ENCODE measurements around the gene MEF2A. TPM values are rescaled to one million over a fixed set of nuclear protein-coding genes. Genes with fewer than 3 reads are reported as not detected.
"Not testable (repeated sequence)": the region's sequence is repeated elsewhere in the genome, so short reads cannot be mapped to it uniquely, and the experiment has no call there.

Gene MEF2A
- 74.2 TPM for total RNA-seq (2013)
- polyA plus RNA-seq (10 to 100 TPM; 20.3 to 61.8 (median 33.5) TPM), polyA minus RNA-seq (28.8 and 45.6 TPM in 2 replicates), total RNA-seq (64.7 to 292 (median 134) reads per million in 11 experiments)

DNA sequence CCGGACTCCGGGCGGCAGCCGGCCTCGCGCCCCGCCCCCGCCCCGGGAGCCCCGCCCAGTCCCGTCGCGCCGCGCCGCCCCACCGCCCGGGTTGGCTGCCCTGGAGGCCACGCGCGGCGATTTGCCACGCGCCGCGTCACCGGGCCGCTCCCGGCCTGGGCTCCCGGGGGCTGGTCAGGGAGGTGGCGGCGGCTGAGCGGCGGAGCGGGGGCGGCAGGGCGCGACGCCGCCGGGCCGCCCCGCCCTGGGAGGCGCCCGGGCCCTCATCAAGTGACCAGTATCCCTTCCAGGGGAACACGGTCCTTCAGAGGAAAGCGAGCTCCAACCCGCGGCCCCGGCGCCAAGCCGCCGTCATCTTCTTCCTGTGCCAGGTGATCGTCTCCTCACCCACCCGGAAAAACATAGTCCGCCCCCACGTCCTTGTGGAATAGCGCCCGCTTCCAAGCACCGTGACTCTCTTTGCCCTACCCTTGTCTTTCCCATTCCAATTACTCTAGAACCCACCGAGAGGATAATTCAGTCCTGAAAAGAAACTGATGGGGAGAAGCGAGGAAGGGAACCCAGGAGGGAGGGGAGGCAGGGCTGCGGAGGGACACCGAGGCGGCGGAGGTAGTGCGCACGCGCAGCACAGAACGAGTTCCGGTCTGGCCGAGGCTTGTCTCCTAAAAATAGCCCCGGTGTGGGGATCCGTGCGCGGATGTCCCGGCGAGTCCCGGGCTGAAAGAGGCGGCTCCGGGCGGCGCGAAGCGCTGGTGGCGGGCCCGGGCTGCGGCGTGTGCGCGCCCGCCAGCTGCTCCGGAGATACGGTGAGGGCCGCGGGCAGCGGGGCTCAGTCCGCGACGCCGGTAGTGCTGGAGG is at the start of gene MEF2A:
MEF2A (plus strand) TSS at position 686 of the 858 bp plus-strand sequence. CDS start 67,136 bp downstream, outside the sequence.
- Mint-ChIP-seq H3K4me1 (peaks cover 55% of the 10 kb centered on the region), H3K27ac (peak within 1 kb of the TSS; percentile 99 to 100 (median 99)), H3K27me3 (ENCODE audit: low read depth in 3 of 3) (peaks cover 0 to 2% (median 0%) of the 10 kb centered on the region in 3 donors), H3K4me3 (peak within 1 kb of the TSS; percentile 100), H3K9me3 (no peaks in the 10 kb centered on the region), H3K36me3 (peaks cover 2 to 3% of the 10 kb centered on the region in 2 donors)
- Histone ChIP-seq H3K27ac (ENCODE audit: low read depth in 1 of 2, low read length in 2 of 2) (peak within 1 kb of the TSS; percentile 99 to 100), H3K4me1 (ENCODE audit: control insufficient read depth in 1 of 2, insufficient read depth in 2 of 2, low read length in 2 of 2) (peaks cover 34 to 56% of the 10 kb centered on the region in 2 donors), H3K27me3 (ENCODE audit: control insufficient read depth in 2 of 2, insufficient read depth in 2 of 2, low read length in 2 of 2) (no peaks in the 10 kb centered on the region), H2AFZ (ENCODE audit: insufficient read depth, low read depth, low read length, poor library complexity, severe bottlenecking) (peak within 1 kb of the TSS; percentile 84), H3K4me3 (replicated peaks in 1 of 3; ENCODE audit: low read depth in 2 of 3, low read length in 3 of 3) (peak within 1 kb of the TSS; percentile 85 to 98 (median 90)), H3K36me3 (replicated peaks in 1 of 2; ENCODE audit: control insufficient read depth in 1 of 2, insufficient read depth in 2 of 2, low read length in 2 of 2) (no peaks in the 10 kb centered on the region), H3K4me2 (replicated peaks; ENCODE audit: extremely low read depth, low read length, poor library complexity, severe bottlenecking) (peak within 1 kb of the TSS; percentile 85), H3K9me3 (replicated peaks in 1 of 2; ENCODE audit: control insufficient read depth in 1 of 2, insufficient read depth in 1 of 2, low read length in 2 of 2) (no peaks in the 10 kb centered on the region), H3K9ac (ENCODE audit: insufficient read depth, low read length, poor library complexity, severe bottlenecking) (peak within 1 kb of the TSS; percentile 91), H4K20me1 (ENCODE audit: insufficient read depth, low read length) (peaks cover 29% of the 10 kb centered on the region), H3K79me2 (ENCODE audit: insufficient read depth, low read length) (peaks cover 43% of the 10 kb centered on the region)
- WGBS (ENCODE audit: insufficient coverage): under 1% methylated on average over 94 of the region's 101 CpGs
- DNase-seq: peak; percentile 91 to 94 (median 93)
- no peak for TF ChIP-seq CTCF (IDR thresholded peaks at IDR 0.05)
- intact Hi-C loops (cut with micrococcal nuclease): loop anchor here (2.0 to 10.0 kb wide), 7 partner anchors 63 to 311 kb away; partner anchors contain the start of gene LRRC28 (in 1 of the 2)

GRCh38 chr15:99518191-99518590 is 47.6 kb upstream of the MEF2A start:
- WGBS (ENCODE audit: insufficient coverage): 100% methylated on average over 1 of the region's 4 CpGs
- TF ChIP-seq CTCF (IDR thresholded peaks at IDR 0.05): no peak
- no peak for DNase-seq
- Histone ChIP-seq H3K27ac (ENCODE audit: low read depth in 1 of 2, low read length in 2 of 2) (no peak overlapping the region), H3K4me1 (ENCODE audit: control insufficient read depth in 1 of 2, insufficient read depth in 2 of 2, low read length in 2 of 2) (no peaks in the 10 kb centered on the region), H4K20me1 (ENCODE audit: insufficient read depth, low read length) (no peaks in the 10 kb centered on the region), H3K27me3 (ENCODE audit: control insufficient read depth in 2 of 2, insufficient read depth in 2 of 2, low read length in 2 of 2) (no peaks in the 10 kb centered on the region), H3K4me3 (replicated peaks in 1 of 3; ENCODE audit: low read depth in 2 of 3, low read length in 3 of 3) (no peak overlapping the region), H3K79me2 (ENCODE audit: insufficient read depth, low read length) (no peaks in the 10 kb centered on the region), H3K9ac (ENCODE audit: insufficient read depth, low read length, poor library complexity, severe bottlenecking) (no peak overlapping the region), H2AFZ (ENCODE audit: insufficient read depth, low read depth, low read length, poor library complexity, severe bottlenecking) (no peak overlapping the region), H3K9me3 (replicated peaks in 1 of 2; ENCODE audit: control insufficient read depth in 1 of 2, insufficient read depth in 1 of 2, low read length in 2 of 2) (no peaks in the 10 kb centered on the region), H3K4me2 (replicated peaks; ENCODE audit: extremely low read depth, low read length, poor library complexity, severe bottlenecking) (no peak overlapping the region), H3K36me3 (replicated peaks in 1 of 2; ENCODE audit: control insufficient read depth in 1 of 2, insufficient read depth in 2 of 2, low read length in 2 of 2) (no peaks in the 10 kb centered on the region)
- no peak overlapping the region for H3K4me3 Mint-ChIP-seq
- intact Hi-C loops (cut with micrococcal nuclease): no loop called here
- peaks cover 0 to 3% (median 0%) of the 10 kb centered on the region in 3 donors for H3K27me3 Mint-ChIP-seq (ENCODE audit: low read depth in 3 of 3)
- peaks cover 3% of the 10 kb centered on the region for H3K4me1 Mint-ChIP-seq
- H3K36me3 Mint-ChIP-seq: no peaks in the 10 kb centered on the region
- H3K27ac Mint-ChIP-seq: no peak overlapping the region
- no peaks in the 10 kb centered on the region for H3K9me3 Mint-ChIP-seq

DNA sequence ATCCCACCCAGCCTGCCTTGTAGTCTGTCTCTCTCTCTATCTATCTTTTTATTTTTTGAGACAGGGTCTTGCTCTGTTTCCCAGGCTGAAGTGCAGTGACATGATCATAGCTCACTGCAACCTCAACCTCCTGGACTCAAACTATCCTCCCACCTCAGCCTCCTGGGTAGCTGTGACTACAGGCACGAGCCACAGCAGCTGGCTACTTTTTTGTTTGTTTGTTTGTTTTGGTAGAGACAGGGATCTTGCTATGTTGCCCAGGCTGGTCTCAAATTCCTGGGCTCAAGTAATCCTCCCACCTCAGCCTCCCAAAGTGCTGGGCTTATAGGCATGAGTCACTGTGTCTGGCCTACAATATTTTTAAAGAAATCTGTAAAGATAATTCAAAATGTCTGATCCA is 46.4 kb upstream of the MEF2A start:
- H3K4me3 Mint-ChIP-seq; H3K36me3 Mint-ChIP-seq; H3K27me3 Mint-ChIP-seq (ENCODE audit: low read depth in 3 of 3); H3K4me2 ChIP-seq (replicated peaks; ENCODE audit: extremely low read depth, low read length, poor library complexity, severe bottlenecking); H3K27me3 ChIP-seq (ENCODE audit: control insufficient read depth in 2 of 2, insufficient read depth in 2 of 2, low read length in 2 of 2); H3K4me1 Mint-ChIP-seq; H3K9me3 ChIP-seq (replicated peaks in 1 of 2; ENCODE audit: control insufficient read depth in 1 of 2, insufficient read depth in 1 of 2, low read length in 2 of 2); H2AFZ ChIP-seq (ENCODE audit: insufficient read depth, low read depth, low read length, poor library complexity, severe bottlenecking); H3K9ac ChIP-seq (ENCODE audit: insufficient read depth, low read length, poor library complexity, severe bottlenecking); H3K36me3 ChIP-seq (replicated peaks in 1 of 2; ENCODE audit: control insufficient read depth in 1 of 2, insufficient read depth in 2 of 2, low read length in 2 of 2); H3K4me3 ChIP-seq (replicated peaks in 1 of 3; ENCODE audit: low read depth in 2 of 3, low read length in 3 of 3); DNase-seq; intact Hi-C loops (cut with micrococcal nuclease); H3K9me3 Mint-ChIP-seq; H3K79me2 ChIP-seq (ENCODE audit: insufficient read depth, low read length); H3K27ac Mint-ChIP-seq; H3K27ac ChIP-seq (ENCODE audit: low read depth in 1 of 2, low read length in 2 of 2); H3K4me1 ChIP-seq (ENCODE audit: control insufficient read depth in 1 of 2, insufficient read depth in 2 of 2, low read length in 2 of 2); H4K20me1 ChIP-seq (ENCODE audit: insufficient read depth, low read length): not testable (repeated sequence)
- WGBS (ENCODE audit: insufficient coverage): no CpG with 5 or more reads among the region's 1 CpG
